GM13977 (cell line): ENCODE results near the gene CD72.
"Not testable (repeated sequence)": the region's sequence is repeated elsewhere in the genome, so short reads cannot be mapped to it uniquely, and the experiment has no call there.

Source experiments
- DNase-seq: peaks from one replicate; pipeline ENCODE4 v3.0.0; 2012; ENCODE audit warnings: low spot score
- CTCF ChIP-seq: IDR thresholded peaks from 2 replicates; pipeline ENCODE4 v1.5.1; 2012; ENCODE audit warnings: mild to moderate bottlenecking, control low read depth; ENCODE audit not compliant: insufficient read depth; ENCODE audit errors: extremely low read depth, missing control alignments
- in situ Hi-C: fragments of 300-500 bp; cut with MboI; formaldehyde crosslinking; loops from one replicate; pipeline ENCODE4 v1.12.0; 2022; ENCODE audit warnings: low sequenced_read_pairs, low pct_unique_long_range_greater_than_20kb, mixed read lengths, inconsistent platforms; ENCODE audit not compliant: unreplicated experiment

Gene CD72

GRCh38 chr9:35639631-35640030 is 21.4 kb upstream of the CD72 start:
- DNase-seq: no peak
- no peak for TF ChIP-seq CTCF
- in situ Hi-C loops: no loop called here

- DNase-seq, in situ Hi-C loops: not testable (repeated sequence)
Observed at GRCh38 chr9:35639225-35639624, 21.0 kb upstream of the CD72 start.

- in situ Hi-C loops, DNase-seq: not testable (repeated sequence)
Observed at GRCh38 chr9:35638751-35639150, 20.5 kb upstream of the CD72 start.

GRCh38 chr9:35637427-35637955 is 19.3 kb upstream of the CD72 start:
- DNase-seq, in situ Hi-C loops: not testable (repeated sequence)

- in situ Hi-C loops, DNase-seq: not testable (repeated sequence)
Observed at GRCh38 chr9:35636877-35637246, 18.6 kb upstream of the CD72 start.

- in situ Hi-C loops: no loop called here
- TF ChIP-seq CTCF: no peak
- no peak for DNase-seq
Observed at GRCh38 chr9:35636135-35636876, 18.1 kb upstream of the CD72 start.

GRCh38 chr9:35635730-35636129 is 17.5 kb upstream of the CD72 start:
- DNase-seq: no peak
- in situ Hi-C loops: no loop called here
- no peak for TF ChIP-seq CTCF

- in situ Hi-C loops: no loop called here
- DNase-seq: no peak
- TF ChIP-seq CTCF: no peak
Observed at GRCh38 chr9:35629597-35629996, 11.4 kb upstream of the CD72 start.

- DNase-seq: no peak
- TF ChIP-seq CTCF: no peak
- in situ Hi-C loops: no loop called here
Observed at GRCh38 chr9:35628389-35628991, 10.3 kb upstream of the CD72 start.
